Esophagus (tissue), 2 donors: ENCODE results near the gene BCOR. TPM values are rescaled to one million over a fixed set of nuclear protein-coding genes. Genes with fewer than 3 reads are reported as not detected.
A peak's percentile ranks its signal among the peaks of the same experiment; 100 is the strongest.

Experiments used
- H3K27ac ChIP-seq, 2 donors: one replicate each; pipeline ENCODE4 v1.5.1; 2013; ENCODE audit warnings: low read depth in 2 of 2, mild to moderate bottlenecking in 2 of 2, inconsistent platforms in 1 of 2, low read length in 1 of 2, moderate library complexity in 1 of 2
- H3K27me3 ChIP-seq, 2 donors: one replicate each; pipeline ENCODE4 v1.6.1; 2013; ENCODE audit warnings: low read length in 2 of 2, control low read depth in 1 of 2, mild to moderate bottlenecking in 1 of 2; ENCODE audit not compliant: insufficient read depth in 2 of 2, control insufficient read depth in 1 of 2
- H3K36me3 ChIP-seq, 2 donors: one replicate each; pipeline ENCODE4 v1.6.1; 2013; ENCODE audit warnings: low read length in 1 of 2; ENCODE audit not compliant: control insufficient read depth in 2 of 2, insufficient read depth in 2 of 2
- H3K4me1 ChIP-seq, 2 donors: one replicate each; pipeline ENCODE4 v1.6.1; 2013; ENCODE audit warnings: low read length in 1 of 2; ENCODE audit not compliant: control insufficient read depth in 2 of 2, insufficient read depth in 2 of 2
- H3K4me3 ChIP-seq, 2 donors: one replicate each; pipeline ENCODE4 v1.5.1; 2013; ENCODE audit warnings: low read length in 2 of 2, mild to moderate bottlenecking in 2 of 2, low read depth in 1 of 2, moderate library complexity in 1 of 2
- H3K9me3 ChIP-seq, 2 donors: one replicate each; pipeline ENCODE4 v1.6.1; 2013; ENCODE audit warnings: mild to moderate bottlenecking in 2 of 2, low read depth in 1 of 2, low read length in 1 of 2, moderate library complexity in 1 of 2; ENCODE audit not compliant: control insufficient read depth in 2 of 2, insufficient read depth in 1 of 2
- WGBS, 2 donors: extraction: QIAGEN DNeasy Blood & Tissue Kit; methylation state at CpG; one replicate each; pipeline ENCODE4 v1.1.7; 2013; 5-methylcytosine and 5-hydroxymethylcytosine counted together
- polyA plus RNA-seq, 2 donors: library from polyadenylated mRNA; stranded (reverse); fragments of 200-250 nt; gene quantifications; one replicate each; pipeline ENCODE4 v1.2.3, GENCODE V29; 2013
- donor health status: healthy with polysubstance abuse.
- donor health status: Bipolar disorder and iron deficiency.

The BCOR gene
- polyA plus RNA-seq, 2 donors = 9.6 to 10.7 TPM

DNA sequence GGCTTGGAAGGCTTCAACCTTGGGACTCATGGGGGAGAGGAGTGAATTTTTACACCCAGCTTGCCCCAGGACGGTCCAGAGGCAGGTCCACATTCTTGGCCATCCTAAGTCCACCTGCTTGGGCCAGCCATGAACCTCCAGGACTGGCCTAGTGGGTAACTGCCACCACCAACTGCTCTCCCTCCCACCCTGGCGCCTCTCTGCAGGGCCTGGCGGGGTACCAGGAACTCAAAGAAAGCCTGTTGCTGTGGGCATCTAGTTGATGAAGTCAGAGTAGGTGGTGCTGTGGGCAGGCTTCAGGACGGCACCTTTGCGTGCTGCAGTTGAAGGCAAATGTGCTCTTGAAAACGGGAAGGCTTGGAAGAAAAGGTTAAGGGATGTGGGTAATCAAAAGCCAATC is 12.0 kb downstream of the BCOR start:
- Histone ChIP-seq H3K27ac (peak overlapping the region; percentile 68 to 75), H3K4me1 (peaks cover 3 to 6% of the 10 kb centered on the region in 2 donors), H3K4me3 (no peak overlapping the region), H3K9me3 (no peaks in the 10 kb centered on the region), H3K36me3 (no peaks in the 10 kb centered on the region), H3K27me3 (no peaks in the 10 kb centered on the region)
- 32 to 50% methylated on average over 6 of the region's 6 CpGs for WGBS, 2 donors

GRCh38 chrX:40085102-40085551 is 12.6 kb downstream of the BCOR start:
- peak overlapping the region in 1 of 2 donors; percentile 20 for H3K4me3 ChIP-seq
- peak overlapping the region; percentile 68 to 75 for H3K27ac ChIP-seq
- peaks cover 3 to 6% of the 10 kb centered on the region in 2 donors for H3K4me1 ChIP-seq
- no peaks in the 10 kb centered on the region for H3K9me3 ChIP-seq
- no peaks in the 10 kb centered on the region for H3K27me3 ChIP-seq
- no peaks in the 10 kb centered on the region for H3K36me3 ChIP-seq
- WGBS, 2 donors = 24 to 27% methylated on average over 18 of the region's 18 CpGs

- Histone ChIP-seq H3K36me3 (no peaks in the 10 kb centered on the region), H3K4me3 (peak overlapping the region in 1 of 2 donors; percentile 20)
These were observed 13.2 kb downstream of the BCOR start for GRCh38 chrX:40084471-40085101.

DNA sequence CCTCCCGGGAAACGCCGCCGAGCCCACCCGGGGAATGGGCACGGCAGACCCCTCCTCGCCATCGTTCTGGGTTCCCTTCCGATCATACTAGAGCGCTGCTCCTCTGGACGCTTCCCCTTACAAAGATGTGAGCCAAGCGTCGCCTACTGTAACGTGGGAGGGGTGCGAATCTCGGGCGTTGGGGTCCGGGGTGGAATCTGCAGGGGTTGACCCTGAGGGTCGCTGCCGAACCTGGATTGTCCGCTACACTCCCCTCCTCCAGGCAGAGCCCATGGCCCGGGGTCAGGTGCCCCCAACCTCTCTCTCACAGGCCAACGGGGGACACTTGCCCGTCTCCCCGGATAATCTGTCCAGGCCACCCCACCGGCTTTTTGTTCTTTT is 13.8 kb downstream of the BCOR start:
- Histone ChIP-seq H3K27ac (no peak overlapping the region), H3K27me3 (no peaks in the 10 kb centered on the region)
- 16 to 20% methylated on average over 26 of the region's 26 CpGs for WGBS, 2 donors

More at GRCh38 chrX:40084471-40085101, 13.2 kb downstream of the BCOR start:
- no peaks in the 10 kb centered on the region for H3K27me3 ChIP-seq
- peak overlapping the region in 1 of 2 donors; percentile 40 for H3K27ac ChIP-seq
- H3K9me3 ChIP-seq = no peaks in the 10 kb centered on the region
- H3K4me1 ChIP-seq = peaks cover 3 to 6% of the 10 kb centered on the region in 2 donors
- 18 to 38% methylated on average over 11 of the region's 11 CpGs for WGBS, 2 donors

DNA sequence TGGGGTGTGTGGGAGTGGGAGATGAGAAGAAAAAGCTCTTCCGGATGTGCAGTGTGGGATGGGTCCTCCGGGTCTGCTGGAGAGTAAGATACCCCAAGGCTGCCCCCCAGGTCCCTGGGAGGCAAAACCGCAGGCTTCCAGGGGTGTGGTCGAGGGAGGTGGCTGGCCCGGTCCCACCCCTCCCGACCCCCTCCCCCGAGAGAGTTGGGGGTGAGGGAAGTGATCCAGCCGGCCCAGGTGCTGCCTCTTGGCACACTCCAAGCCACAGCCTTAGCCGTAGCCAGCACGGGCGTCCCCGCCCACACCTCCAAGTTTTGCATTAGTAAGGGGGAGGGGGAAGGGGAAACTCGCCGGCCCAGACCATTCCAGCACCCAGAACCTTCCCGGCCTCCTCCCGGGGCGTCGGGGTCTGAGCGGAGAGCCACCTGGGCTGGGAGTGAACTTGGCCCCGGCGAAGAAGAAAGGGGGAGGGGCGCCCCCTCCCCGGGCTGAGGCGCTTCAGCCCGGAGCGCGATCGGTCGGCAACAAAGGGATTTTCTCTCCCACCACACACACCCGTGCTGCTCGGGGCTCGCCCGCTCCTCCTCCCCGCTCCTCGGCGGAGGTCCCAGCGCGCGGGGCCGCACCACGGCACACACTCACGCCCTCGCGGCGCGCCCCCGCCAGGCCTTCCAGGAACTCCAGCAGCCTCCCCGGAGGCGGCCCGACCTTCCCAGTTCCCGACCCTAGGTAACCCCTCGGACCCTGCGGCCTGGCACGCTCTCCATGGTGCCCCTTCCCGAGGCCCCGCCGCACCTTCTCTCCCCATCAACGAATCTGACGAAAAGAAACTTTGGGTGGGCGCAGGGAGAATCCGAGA is 14.4 kb downstream of the BCOR start:
- peaks cover 3 to 5% of the 10 kb centered on the region in 2 donors for H3K4me1 ChIP-seq
- H3K27ac ChIP-seq = no peak overlapping the region
- H3K4me3 ChIP-seq = peak overlapping the region; percentile 22 to 37
- no peaks in the 10 kb centered on the region for H3K27me3 ChIP-seq
- no peaks in the 10 kb centered on the region for H3K9me3 ChIP-seq
- H3K36me3 ChIP-seq = no peaks in the 10 kb centered on the region
- WGBS, 2 donors = 3 to 7% methylated on average over 46 to 56 of the region's 61 CpGs

More for the DNA sequence above, 13.8 kb downstream of the BCOR start:
- peaks cover 3 to 6% of the 10 kb centered on the region in 2 donors for H3K4me1 ChIP-seq
- H3K36me3 ChIP-seq = no peaks in the 10 kb centered on the region
- H3K4me3 ChIP-seq = peak overlapping the region; percentile 22 to 37
- H3K9me3 ChIP-seq = no peaks in the 10 kb centered on the region

GRCh38 chrX:40082447-40083119 is 15.2 kb downstream of the BCOR start:
- Histone ChIP-seq H3K36me3 (no peaks in the 10 kb centered on the region), H3K4me3 (peak overlapping the region in 1 of 2 donors; percentile 22), H3K27ac (no peak overlapping the region), H3K27me3 (no peaks in the 10 kb centered on the region), H3K4me1 (peaks cover 3 to 4% of the 10 kb centered on the region in 2 donors), H3K9me3 (no peaks in the 10 kb centered on the region)
- WGBS, 2 donors = 27 to 42% methylated on average over 15 of the region's 15 CpGs

- H3K4me3 ChIP-seq = no peak overlapping the region
- H3K4me1 ChIP-seq = peaks cover 3 to 4% of the 10 kb centered on the region in 2 donors
- no peaks in the 10 kb centered on the region for H3K27me3 ChIP-seq
- 37 to 48% methylated on average over 4 of the region's 4 CpGs for WGBS, 2 donors
- H3K9me3 ChIP-seq = no peaks in the 10 kb centered on the region
- H3K27ac ChIP-seq = no peak overlapping the region
- no peaks in the 10 kb centered on the region for H3K36me3 ChIP-seq
These were observed 16.1 kb downstream of the BCOR start for GRCh38 chrX:40081679-40082068.

- Histone ChIP-seq H3K4me1 (peaks cover 3 to 4% of the 10 kb centered on the region in 2 donors), H3K27ac (no peak overlapping the region), H3K27me3 (no peaks in the 10 kb centered on the region), H3K4me3 (no peak overlapping the region), H3K9me3 (no peaks in the 10 kb centered on the region), H3K36me3 (peaks cover 0 to under 1% of the 10 kb centered on the region in 2 donors)
- WGBS, 2 donors = 45 to 59% methylated on average over 16 of the region's 16 CpGs
These were observed 16.7 kb downstream of the BCOR start for GRCh38 chrX:40080894-40081678.

DNA sequence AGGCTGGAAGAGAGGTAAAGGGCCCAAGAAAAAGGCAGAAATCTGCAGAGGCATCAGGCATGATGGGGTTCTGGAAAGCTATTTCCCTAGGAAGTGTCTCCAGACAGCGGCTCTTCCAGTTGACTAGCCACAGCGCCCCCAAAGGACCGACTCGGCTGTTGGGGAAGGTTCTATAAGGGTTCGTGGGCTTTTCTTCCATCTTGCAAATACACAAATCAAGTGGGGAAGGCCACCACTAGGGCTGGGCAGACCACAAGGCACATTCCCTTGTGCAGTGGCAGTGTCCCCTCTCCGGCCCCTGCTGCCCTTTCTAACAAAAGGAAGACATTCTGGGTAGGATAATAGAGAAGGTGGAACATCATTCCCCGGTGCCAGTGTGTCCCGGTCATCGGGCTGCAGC is 18.2 kb downstream of the BCOR start:
- H3K9me3 ChIP-seq = no peaks in the 10 kb centered on the region
- H3K4me1 ChIP-seq = peaks cover 0 to 4% of the 10 kb centered on the region in 2 donors
- no peaks in the 10 kb centered on the region for H3K27me3 ChIP-seq
- WGBS, 2 donors = 74 to 91% methylated on average over 9 of the region's 9 CpGs
- peaks cover 0 to 4% of the 10 kb centered on the region in 2 donors for H3K36me3 ChIP-seq
- no peak overlapping the region for H3K27ac ChIP-seq
- no peak overlapping the region for H3K4me3 ChIP-seq
